DMS79 (cell line): ENCODE results near the gene KLK12.

Experiments used
- DNase-seq: peaks from one replicate; lab custom pipeline; 2025; lab: John Stamatoyannopoulos, UW

The KLK12 gene

DNA sequence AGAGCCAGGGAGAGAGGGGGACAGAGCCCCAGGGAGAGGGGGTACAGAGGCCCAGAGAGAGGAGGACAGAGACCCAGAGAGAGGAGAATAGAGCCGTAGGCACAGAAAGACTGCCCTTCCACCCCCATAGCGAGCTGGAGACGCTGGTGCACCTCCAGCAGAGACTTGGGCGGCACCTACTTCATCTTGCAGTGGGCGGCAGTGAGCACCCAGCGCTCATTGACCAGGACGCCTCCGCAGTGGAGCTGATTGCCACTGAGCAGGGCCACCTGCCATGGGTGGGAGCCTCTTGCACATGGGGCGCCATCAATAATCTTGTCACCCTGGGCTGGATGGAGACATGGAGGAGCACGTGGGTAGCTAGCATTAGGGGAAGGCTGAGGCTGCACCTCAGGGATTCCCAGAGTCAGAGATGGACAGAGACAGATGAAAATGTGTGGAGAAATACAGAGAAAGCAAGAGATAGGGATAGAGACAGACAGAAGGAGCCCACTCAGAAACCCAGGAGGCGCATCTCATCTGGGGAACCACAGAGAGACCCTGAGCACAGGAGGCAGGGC is 53.1 kb downstream of the KLK12 start:
- DNase-seq = no peak

DNA sequence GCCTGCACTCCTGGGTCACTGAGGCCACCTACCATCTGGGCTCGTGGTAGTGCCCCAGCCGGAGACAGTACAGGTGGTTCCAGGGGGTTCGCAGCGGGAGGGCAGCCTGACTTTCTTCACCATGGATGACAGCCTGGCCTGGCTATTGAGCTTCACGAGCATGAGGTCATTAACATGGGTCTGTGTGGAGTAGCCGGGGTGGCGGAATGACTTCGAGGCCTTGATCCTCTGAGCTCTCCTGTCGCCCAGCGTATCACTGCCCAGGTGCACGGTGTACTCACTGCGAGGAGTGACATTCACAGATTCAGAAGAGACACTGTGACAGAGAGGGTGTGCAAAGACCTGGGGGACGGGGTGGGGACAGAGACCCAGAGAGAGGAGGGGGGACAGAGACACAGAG is 54.6 kb downstream of the KLK12 start:
- no peak for DNase-seq

- no peak for DNase-seq
These were observed 55.0 kb downstream of the KLK12 start for GRCh38 chr19:50979758-50980157.
